IPS-NIHi7 (cell line): ENCODE measurements around the gene TRIM45.

Source experiments
- DNase-seq: peaks from one replicate; pipeline ENCODE4 v3.0.0; 2012; ENCODE audit warnings: mixed read lengths; ENCODE audit errors: extremely low spot score

Gene TRIM45

GRCh38 chr1:117098287-117098890, 23.2 kb downstream of the TRIM45 start:
- no peak for DNase-seq

- DNase-seq = no peak
Measured at GRCh38 chr1:117097443-117097842, 24.1 kb downstream of the TRIM45 start.

GRCh38 chr1:117096951-117097408, 24.6 kb downstream of the TRIM45 start:
- no peak for DNase-seq

- DNase-seq = no peak
Measured at GRCh38 chr1:117094841-117095604, 26.5 kb downstream of the TRIM45 start.

- peak; percentile 37 for DNase-seq
Measured at GRCh38 chr1:117093870-117094621, 27.5 kb downstream of the TRIM45 start.

- DNase-seq = peak; percentile 58
Measured at GRCh38 chr1:117093091-117093534, 28.4 kb downstream of the TRIM45 start.

- no peak for DNase-seq
Measured at GRCh38 chr1:117092594-117092993, 29.0 kb downstream of the TRIM45 start.

GRCh38 chr1:117089996-117090395, 31.6 kb downstream of the TRIM45 start:
- DNase-seq = no peak

GRCh38 chr1:117087686-117088085, 33.9 kb downstream of the TRIM45 start:
- DNase-seq = no peak

- DNase-seq = no peak
Measured at GRCh38 chr1:117084231-117084630, 37.3 kb downstream of the TRIM45 start.

- DNase-seq = no peak
Measured at GRCh38 chr1:117079737-117080136, 41.8 kb downstream of the TRIM45 start.

GRCh38 chr1:117077267-117077666, 44.3 kb downstream of the TRIM45 start:
- no peak for DNase-seq

GRCh38 chr1:117076648-117077047, 44.9 kb downstream of the TRIM45 start:
- DNase-seq = no peak

- DNase-seq = no peak
Measured at GRCh38 chr1:117070124-117070523, 51.4 kb downstream of the TRIM45 start.

- no peak for DNase-seq
Measured at GRCh38 chr1:117069220-117069844, 52.2 kb downstream of the TRIM45 start.

GRCh38 chr1:117068580-117068979, 53.0 kb downstream of the TRIM45 start:
- DNase-seq = no peak

GRCh38 chr1:117067533-117068370, 53.8 kb downstream of the TRIM45 start:
- peak; percentile 62 for DNase-seq

GRCh38 chr1:117066367-117066766, 55.2 kb downstream of the TRIM45 start:
- no peak for DNase-seq

- no peak for DNase-seq
Measured at GRCh38 chr1:117061986-117062415, 59.5 kb downstream of the TRIM45 start.
